ENCODE measurements around the gene STARD10. TPM values are rescaled to one million over a fixed set of nuclear protein-coding genes. Genes with fewer than 3 reads are reported as not detected.

STARD10 gene
- polyA plus RNA-seq, 2 of the 4 experiments (the other 2 are of a cell fraction): 21.2 to 23.2 TPM

- ChIA-PET CTCF (interaction anchor here (1.5 kb wide), 1 partner anchor 22 kb away, joined by 3 read pairs; no protein-coding TSS in a partner anchor), POLR2A (no interaction called here)
- DNase-seq (ENCODE audit: low read depth in 1 of 2, low spot score in 1 of 2): no peak
- no peak overlapping the region for H3K4me2 ChIP-seq
- TF ChIP-seq HMGXB4 (CRISPR knock-in tag; IDR thresholded peaks at IDR 0.05; ENCODE audit: borderline replicate concordance): no peak
- no peak for TF ChIP-seq CBX2 (IDR thresholded peaks at IDR 0.05; ENCODE audit: borderline replicate concordance, low read depth)
- no peak for TF ChIP-seq ZNF302 (CRISPR knock-in tag; IDR thresholded peaks at IDR 0.05)
- FAIRE-seq: no peak
- ATAC-seq: no peak
- H3K4me3 ChIP-seq: no peak overlapping the region
- 94% methylated on average over 45 of the region's 48 CpGs for WGBS (ENCODE audit: missing lambda C conversion rate)
- H3K27ac ChIP-seq: no peak overlapping the region
- H3K9me3 ChIP-seq: no peaks in the 10 kb centered on the region
- peaks cover 35% of the 10 kb centered on the region for H3K4me1 ChIP-seq
Measured at GRCh38 chr11:72754544-72755155, 39.2 kb downstream of the STARD10 start.

GRCh38 chr11:72754149-72754543, 39.7 kb downstream of the STARD10 start:
- Histone ChIP-seq H3K27ac (no peak overlapping the region), H3K4me2 (no peak overlapping the region), H3K4me3 (no peak overlapping the region), H3K4me1 (peaks cover 33% of the 10 kb centered on the region), H3K9me3 (no peaks in the 10 kb centered on the region)
- TF ChIP-seq MAX (IDR thresholded peaks at IDR 0.05): no peak
- TF ChIP-seq BCL3 (IDR thresholded peaks at IDR 0.05): no peak
- no peak for TF ChIP-seq ATOH8 (CRISPR knock-in tag; IDR thresholded peaks at IDR 0.05; ENCODE audit: low read depth)
- TF ChIP-seq CTCF (IDR thresholded peaks at IDR 0.05): no peak
- TF ChIP-seq FOSL2 (IDR thresholded peaks at IDR 0.05): no peak
- TF ChIP-seq FOSL2 (CRISPR knock-in tag; IDR thresholded peaks at IDR 0.05): no peak
- no peak for TF ChIP-seq TP53 (CRISPR knock-in tag; IDR thresholded peaks at IDR 0.05)
- no peak for TF ChIP-seq KDM1A (IDR thresholded peaks at IDR 0.05; ENCODE audit: low read depth)
- TF ChIP-seq MAFK (IDR thresholded peaks at IDR 0.05; ENCODE audit: partially characterized antibody): no peak
- TF ChIP-seq CBX2 (IDR thresholded peaks at IDR 0.05; ENCODE audit: borderline replicate concordance, low read depth): no peak
- TF ChIP-seq BHLHE40 (IDR thresholded peaks at IDR 0.05; ENCODE audit: low read depth, low read length): no peak
- TF ChIP-seq ZC3H11A (IDR thresholded peaks at IDR 0.05): no peak
- no peak for TF ChIP-seq USF2 (IDR thresholded peaks at IDR 0.05)
- no peak for DNase-seq (ENCODE audit: low read depth in 1 of 2, low spot score in 1 of 2)
- CTCF ChIA-PET: interaction anchor here (1.5 kb wide), 1 partner anchor 21 kb away, joined by 3 read pairs; no protein-coding TSS in a partner anchor
- no peak for FAIRE-seq
- POLR2A ChIA-PET: no interaction called here
- ATAC-seq: no peak
- WGBS (ENCODE audit: missing lambda C conversion rate): 96% methylated on average over 8 of the region's 8 CpGs
